Colon (tissue), 2 donors: ENCODE data around the gene SLC25A19.
"Not testable (repeated sequence)": the region's sequence is repeated elsewhere in the genome, so short reads cannot be mapped to it uniquely, and the experiment has no call there.

ENCODE experiments used
- FAIRE-seq: peaks from 2 replicates; lab custom pipeline; 2012; peaks lifted over from hg19 to GRCh38; lab: Jason Lieb, UNC
- donor health status: control.
- donor health status: control.

SLC25A19 gene

GRCh38 chr17:75301502-75302206 is 12.4 kb upstream of the SLC25A19 start:
- no peak for FAIRE-seq

GRCh38 chr17:75301049-75301448 is 11.8 kb upstream of the SLC25A19 start:
- no peak for FAIRE-seq

- FAIRE-seq = no peak
These were observed 11.0 kb upstream of the SLC25A19 start for GRCh38 chr17:75300280-75300679.

GRCh38 chr17:75295201-75296158 is 6.2 kb upstream of the SLC25A19 start:
- FAIRE-seq = no peak

- not testable (repeated sequence) for FAIRE-seq
These were observed 3.7 kb upstream of the SLC25A19 start for GRCh38 chr17:75292810-75293448.

- FAIRE-seq = no peak
These were observed 652 bp upstream of the SLC25A19 start for GRCh38 chr17:75289832-75290337.

- no peak for FAIRE-seq
These were observed 491 bp downstream of the SLC25A19 start for GRCh38 chr17:75288770-75289114.

GRCh38 chr17:75288359-75288758 is 874 bp downstream of the SLC25A19 start:
- no peak for FAIRE-seq

- no peak for FAIRE-seq
These were observed 2.0 kb downstream of the SLC25A19 start for GRCh38 chr17:75287221-75287620.

GRCh38 chr17:75285123-75285522 is 4.1 kb downstream of the SLC25A19 start:
- no peak for FAIRE-seq

- not testable (repeated sequence) for FAIRE-seq
These were observed 9.0 kb downstream of the SLC25A19 start for GRCh38 chr17:75280189-75280588.

GRCh38 chr17:75277664-75278071 is 11.6 kb downstream of the SLC25A19 start:
- no peak for FAIRE-seq

GRCh38 chr17:75273977-75274708 is 15.1 kb downstream of the SLC25A19 start:
- no peak for FAIRE-seq

GRCh38 chr17:75272848-75273184 is 16.4 kb downstream of the SLC25A19 start:
- FAIRE-seq = no peak

GRCh38 chr17:75271955-75272847 is 17.0 kb downstream of the SLC25A19 start:
- FAIRE-seq = no peak

GRCh38 chr17:75271233-75271954 is 17.8 kb downstream of the SLC25A19 start:
- no peak for FAIRE-seq

GRCh38 chr17:75270966-75271232 is 18.3 kb downstream of the SLC25A19 start, which contains the start of gene MIF4GD:
Gene MIF4GD (minus strand): TSS chr17:75271231. CDS start chr17:75270195, 1,036 bp downstream.
- FAIRE-seq = no peak

- FAIRE-seq = no peak
These were observed 18.8 kb downstream of the SLC25A19 start for GRCh38 chr17:75270218-75270965.

GRCh38 chr17:75269844-75270217 is 19.4 kb downstream of the SLC25A19 start:
- no peak for FAIRE-seq
